HG03039 (cell line): ENCODE measurements around the gene HAPLN3.

Source experiments
- ATAC-seq: cut with Tn5 transposase; IDR thresholded peaks from one replicate; pipeline ENCODE4 v1.9.1; 2021; ENCODE audit warnings: mild to moderate bottlenecking, moderate library complexity; ENCODE audit not compliant: unreplicated experiment

The HAPLN3 gene

DNA sequence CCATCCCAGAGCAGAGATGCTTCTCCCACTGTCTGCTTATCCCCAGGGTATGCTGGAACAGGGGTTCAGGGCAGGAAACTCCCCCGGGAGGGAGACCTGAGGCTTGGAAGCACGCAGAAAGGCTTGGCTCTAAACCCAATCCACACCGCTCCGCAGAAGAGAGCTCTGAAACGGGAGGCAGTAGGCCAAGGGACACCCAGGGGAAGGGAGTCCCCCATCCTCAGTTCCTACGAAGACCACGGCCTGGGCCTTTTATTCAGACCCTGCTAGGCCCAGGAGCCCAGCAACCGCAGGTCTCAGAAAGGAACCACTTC lies 1.8 kb upstream of the HAPLN3 start:
- ATAC-seq = no peak

DNA sequence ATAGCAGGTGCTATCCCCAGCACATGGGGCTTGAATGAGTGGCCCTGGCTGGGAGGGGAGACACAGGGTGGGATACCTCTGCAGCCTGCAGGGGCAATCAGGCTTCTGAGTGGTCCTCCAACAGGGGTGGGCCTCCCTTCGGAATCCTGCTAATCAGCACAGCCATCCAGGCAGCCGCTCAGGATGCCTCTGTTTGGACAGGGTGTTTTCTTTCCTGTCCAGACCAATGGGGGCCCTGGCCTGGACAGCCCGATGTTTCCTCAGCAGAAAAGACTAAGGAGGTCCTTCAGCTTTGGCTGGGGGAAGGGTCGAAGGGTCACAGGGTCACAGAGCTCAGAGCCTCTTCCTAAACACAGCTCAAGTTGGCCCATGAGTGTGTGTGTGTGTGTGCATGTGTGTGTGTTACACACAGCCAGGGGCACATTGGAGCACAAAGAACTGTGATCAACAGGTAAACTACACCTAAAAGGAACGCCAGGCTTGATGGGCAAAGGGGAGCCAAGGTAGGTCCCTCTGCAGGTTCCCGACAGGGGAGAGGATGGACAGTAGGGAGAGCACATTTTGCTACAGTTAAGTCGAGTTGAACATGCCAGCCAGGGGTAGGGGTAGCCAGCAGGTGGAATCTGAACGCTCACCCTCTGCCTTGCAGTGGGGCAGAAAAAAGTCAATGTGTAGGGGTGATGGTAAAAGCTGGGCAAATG lies 1.1 kb upstream of the HAPLN3 start:
- no peak for ATAC-seq

DNA sequence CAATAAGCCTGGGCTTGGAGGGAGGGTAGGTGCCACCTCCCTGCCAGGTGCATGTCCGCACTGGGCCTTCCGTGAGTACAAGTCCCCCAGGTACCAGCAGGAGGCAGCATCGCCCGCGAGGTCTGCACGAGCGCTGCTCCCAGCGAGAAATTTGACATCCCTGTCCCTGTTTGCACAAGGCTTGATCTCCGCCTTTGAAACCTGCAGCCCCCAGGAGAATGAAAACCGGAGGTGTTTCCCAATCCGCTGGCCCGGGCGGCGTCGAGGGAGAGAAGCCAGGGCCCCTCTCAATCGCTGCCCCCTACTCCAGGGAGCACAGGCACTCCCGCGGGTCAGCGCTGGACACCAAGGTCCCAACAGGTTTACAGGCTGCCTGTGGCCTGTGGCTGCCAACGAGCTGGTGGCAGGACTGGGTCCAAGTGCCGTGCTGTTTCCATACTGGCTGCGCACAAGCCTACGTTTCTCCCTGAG lies 961 bp downstream of the HAPLN3 start:
- no peak for ATAC-seq

DNA sequence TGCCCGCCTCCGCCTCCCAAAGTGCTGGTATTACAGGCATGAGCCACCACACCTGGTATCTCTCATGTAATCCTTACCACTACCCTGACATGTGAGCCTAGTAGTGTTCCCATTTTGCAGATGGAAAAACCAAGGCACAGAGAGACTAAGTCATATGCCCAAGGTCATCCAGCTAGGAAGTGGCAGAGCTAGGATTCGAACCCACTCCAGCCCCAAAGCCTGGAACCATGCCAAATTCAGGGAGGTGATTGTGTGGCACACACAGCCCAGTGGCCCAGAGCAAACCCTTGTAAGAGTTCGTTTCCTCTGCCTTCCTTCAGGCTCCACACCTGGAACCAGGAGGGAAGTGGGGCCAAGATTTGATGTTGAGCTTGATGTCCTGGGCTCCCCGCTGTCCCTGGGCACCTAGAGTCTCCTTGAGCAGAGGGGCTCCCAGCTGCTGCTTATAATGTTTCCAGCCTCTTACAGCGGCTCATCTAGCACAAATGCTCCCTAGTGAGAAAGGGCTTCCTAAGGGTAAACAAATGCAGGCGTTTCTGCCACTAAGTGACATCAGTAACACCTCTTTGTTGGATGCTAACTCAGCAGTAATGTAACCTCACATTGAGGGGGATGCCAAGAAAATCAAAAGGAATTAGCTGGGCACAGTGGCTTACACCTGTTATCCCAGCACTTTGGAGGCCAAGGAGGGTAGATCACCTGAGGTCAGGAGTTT lies 3.6 kb downstream of the HAPLN3 start:
- no peak for ATAC-seq

DNA sequence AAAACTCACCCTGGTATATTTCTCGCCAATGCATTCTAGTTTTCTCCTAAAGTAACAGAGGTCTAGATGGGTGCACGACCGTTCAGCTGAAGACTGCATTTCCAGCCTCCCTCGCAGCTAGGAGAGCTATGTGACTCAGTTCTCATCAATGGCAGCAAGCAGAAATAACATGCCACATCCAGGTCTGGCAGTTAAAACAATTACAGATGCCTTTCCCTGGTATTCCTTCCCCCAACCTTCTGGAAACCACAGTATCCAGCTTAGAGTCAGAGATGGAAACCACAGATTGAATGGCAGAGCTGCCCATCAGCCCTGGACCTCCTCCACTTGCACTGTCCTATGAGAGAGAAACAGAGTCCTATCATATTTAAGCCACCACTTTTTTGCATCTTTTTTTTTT lies 4.8 kb downstream of the HAPLN3 start:
- ATAC-seq = no peak

DNA sequence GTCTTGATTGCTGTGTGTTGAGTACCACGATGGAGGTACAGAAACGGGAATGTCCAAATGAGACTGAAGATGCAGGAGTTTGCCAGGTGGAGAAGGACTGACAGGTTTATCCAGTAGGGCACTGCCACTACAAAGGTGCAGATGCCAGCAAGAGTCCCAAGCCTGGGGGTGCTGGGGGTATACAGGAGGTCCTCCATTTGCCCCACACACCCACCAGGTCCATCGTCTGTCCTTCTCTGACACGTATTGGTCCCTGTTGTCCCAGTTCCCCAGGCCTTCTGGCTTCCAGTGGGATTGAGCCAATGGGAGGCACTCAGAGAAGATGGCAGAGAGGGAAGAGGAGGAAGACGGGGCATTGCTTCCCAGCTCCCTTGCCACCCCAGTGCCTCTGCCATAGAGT lies 6.6 kb downstream of the HAPLN3 start:
- no peak for ATAC-seq

DNA sequence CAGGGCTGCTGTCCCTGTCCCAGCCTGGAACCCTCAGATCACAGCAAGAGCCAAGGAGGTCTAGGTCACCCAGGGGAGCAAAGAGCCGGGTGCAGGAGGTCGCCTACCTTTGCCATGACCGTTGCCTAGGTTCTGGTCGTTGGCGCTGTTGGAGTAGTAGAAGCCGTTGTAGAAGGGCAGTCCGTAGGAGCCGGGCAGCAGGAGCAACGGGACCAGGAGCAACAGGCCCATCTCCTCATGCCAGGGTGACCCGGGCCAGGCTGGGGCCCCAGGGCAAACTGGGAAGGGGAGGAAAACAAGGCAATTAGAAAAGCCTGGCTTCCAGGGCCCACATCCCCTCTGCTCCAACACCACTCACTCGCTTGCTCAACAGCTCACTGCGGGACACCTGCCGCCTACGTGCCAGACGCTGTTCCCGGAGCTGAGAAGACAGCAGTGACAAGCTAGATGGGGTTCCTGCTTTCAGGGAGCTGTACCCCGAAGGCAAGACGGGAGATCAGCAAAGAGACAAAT lies 8.2 kb downstream of the HAPLN3 start:
- ATAC-seq = no peak

DNA sequence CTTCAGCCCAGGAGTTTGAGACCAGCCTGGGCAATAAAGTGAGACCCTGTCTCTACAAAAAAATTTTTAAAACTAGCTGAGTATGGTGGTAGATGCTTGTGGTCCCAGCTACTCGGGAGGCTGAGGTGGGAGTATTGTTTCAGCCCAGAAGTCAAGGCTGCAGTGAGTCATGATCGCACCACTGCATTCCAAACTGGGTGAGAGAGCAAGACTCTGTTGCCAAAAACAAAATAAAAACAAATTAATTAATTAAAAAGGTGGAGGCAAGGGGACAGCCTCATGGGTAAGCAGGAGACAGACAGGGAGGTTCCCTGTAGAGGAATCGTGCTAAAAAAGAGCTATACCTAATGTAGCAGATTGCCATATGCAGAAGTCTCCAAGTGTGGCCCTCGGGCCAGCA lies 12.6 kb downstream of the HAPLN3 start:
- ATAC-seq = no peak

DNA sequence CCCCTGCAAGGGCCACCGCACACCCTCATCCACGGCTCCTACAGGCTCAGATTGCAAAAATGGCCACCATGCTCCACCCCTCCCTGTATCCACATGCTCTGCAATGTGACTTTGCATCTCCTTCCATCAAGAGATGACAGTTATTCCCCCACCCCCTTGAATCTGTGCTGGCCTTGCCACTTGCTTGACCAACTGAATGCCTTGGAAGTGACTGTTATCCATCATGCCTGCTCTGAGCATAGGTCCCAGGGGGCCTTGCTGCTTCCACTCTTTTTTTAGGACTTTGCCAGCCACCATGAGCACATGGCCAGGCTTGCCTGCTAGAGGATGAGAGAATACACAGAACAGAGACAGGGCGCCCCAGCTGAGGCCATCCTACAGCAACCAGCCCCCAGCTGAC lies 13.6 kb downstream of the HAPLN3 start:
- ATAC-seq = no peak

DNA sequence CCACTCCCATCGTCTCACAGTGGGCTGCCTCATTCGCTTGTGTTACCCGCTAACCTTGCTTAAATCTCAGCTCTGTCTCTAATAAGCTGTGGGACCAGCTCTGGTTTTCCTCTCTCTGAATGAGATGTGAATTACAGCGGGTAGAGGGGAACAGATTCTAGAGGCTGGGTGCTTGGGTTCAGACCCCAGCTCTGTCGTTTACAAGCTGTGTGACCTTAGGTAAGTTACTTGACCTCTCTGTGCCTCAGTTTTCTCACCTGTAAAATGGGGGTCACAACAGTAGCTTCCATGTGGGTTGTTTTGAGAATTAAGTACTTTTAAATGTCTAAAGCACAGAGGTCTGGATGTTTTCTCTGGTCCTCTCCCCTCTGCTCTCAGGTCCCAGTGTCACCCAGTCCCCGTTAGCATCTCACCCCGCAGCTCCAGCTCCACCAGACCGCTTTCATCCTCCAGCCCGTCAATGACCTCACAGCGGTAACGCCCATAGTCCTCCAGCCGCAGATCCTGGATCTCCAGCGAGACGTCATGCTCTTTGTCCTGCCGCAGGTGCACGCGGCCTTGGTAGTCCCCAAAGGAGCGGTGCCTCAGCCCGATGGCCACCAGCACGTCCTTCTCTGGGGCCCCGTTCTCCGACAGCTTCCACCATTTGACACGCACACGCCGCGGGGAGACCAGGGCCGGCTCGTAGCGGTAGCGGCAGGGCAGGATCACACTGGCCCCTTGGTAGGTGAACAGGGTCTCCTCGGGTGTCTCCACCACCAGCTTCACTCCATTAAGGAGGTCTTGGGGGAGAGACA lies 14.2 kb downstream of the HAPLN3 start:
- ATAC-seq = no peak

DNA sequence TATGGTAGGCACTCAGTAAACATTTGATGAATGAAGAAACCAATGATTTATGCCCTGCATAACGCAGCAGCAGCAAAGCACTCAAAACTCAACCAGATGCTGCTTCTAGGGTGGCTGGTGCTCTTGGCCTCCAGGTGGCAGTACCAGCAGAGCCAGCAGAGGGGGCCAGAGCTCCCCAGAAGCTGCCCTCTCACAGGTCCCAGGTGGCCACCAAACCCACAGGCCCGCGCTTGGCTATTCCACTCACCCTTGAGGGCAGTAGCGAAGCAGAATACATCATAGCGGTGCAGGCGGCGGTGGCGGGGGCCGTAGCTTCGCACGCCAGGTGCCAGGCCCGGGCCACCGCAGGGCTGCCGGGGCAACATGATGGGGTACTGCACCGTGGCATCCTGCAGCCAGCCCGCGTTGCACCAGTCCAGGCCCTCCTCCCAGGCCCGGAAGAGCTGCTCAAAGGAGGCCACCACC lies 16.6 kb downstream of the HAPLN3 start:
- no peak for ATAC-seq

DNA sequence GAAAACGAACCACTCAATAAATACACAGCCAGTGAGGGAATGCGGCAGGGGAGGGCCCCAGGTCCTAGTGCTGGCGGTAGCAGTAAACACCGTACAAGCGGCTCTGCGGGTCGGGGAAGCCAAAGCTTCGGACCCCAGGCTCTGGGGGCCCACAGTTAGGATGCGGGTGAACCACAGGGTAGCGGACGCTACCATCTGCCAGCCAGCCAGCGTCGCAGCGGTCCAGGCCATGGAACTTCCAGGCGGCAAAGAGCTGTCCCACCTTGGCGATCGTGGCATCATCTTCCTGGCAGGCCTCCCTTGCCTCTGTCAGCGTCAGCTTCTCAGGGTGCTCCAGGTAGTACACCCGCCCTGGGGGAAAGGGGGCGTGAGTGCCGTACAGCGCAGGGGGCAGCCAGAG lies 17.4 kb downstream of the HAPLN3 start:
- no peak for ATAC-seq

DNA sequence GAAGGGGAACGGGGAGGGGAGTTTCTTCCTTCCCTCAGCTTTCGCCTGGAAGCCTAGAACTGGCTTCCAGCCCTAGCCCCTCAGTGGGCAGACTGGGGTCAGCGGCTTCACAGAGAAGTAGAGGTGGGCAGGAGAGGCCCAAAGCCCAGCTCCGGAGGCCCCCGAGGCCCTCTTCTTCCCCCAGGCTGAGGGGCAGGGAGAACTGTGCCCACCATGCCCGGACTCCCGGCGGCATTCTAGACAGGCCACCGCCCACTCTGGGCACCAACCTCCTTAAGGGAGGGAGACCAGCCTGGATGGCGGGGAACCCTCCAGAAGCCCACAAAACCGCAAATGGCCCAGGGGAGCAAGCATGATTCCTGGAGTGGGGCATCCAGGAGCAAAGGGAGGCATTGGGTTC lies 17.9 kb downstream of the HAPLN3 start:
- no peak for ATAC-seq

DNA sequence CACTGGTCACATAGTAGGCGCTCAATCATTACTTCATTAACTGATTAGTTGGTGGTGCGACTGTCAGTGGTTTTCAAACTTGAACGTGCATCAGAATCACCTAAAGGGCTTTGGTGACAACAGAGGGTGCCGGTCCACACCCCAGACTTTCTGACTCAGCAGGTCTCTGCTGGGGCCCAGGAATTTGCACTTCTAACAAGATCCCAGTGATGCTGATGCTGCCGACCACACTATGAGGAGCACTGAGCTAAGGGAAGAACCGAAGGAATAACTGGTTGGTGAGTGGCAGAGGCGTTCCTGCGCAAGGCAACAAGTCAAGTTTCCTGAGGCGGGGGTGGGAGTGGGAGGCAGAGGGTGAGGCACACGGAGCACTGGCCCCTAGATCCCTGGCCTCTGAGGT lies 18.8 kb downstream of the HAPLN3 start:
- ATAC-seq = no peak

DNA sequence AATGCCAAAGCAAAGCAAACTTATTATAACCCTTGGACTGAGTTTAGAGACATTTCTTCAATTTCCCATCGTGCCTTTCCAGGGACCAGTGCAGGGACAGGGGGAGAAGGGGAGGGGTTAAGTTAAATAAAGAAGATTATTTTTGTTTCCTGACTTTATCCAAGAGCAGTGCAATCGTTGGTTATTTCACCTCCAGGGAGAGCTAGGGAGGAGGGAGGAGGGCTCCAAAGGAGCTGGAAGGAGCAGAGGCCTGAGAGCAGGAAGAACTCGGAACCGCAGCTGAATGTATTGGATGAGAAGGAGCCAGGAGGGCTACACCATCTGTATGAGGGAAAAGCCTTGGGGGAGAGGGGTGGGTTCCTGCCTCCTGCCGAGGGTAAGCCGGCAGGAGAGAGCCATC lies 20.7 kb downstream of the HAPLN3 start:
- ATAC-seq = no peak

DNA sequence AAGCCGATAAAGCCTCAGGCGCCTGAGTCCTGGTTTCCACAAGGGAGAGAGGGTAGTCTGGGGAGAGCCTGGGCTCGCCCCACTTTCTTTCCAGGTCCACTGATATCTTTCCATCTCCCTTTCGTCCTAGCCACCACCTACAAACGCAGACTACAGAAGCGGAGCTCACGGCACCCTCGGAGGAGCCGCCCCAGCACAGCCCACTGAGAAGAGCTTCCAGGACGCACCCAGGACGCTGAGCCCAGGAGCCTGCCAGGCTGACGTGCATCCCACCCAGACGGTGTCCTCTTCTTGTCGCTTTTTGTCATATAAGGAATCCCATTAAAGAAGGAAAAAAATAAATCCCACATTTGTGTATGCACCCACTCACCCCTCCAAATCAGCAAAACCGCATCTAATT lies 21.1 kb downstream of the HAPLN3 start:
- ATAC-seq = no peak

DNA sequence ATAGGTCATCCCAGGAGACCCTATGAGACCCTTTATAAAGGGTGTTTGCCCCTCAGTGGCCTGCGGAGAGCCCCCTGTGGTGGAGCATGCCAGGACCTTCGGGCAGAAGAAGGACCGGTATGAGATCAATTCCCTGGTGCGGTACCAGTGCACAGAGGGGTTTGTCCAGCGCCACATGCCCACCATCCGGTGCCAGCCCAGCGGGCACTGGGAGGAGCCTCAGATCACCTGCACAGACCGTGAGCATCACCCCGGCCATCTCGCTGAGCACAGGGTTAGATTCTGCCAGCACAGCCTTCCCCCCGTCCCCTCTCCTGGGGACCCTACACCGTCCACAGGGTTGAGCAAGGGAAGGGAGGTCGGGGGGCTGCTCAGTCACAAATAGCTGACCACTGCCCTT lies 21.6 kb downstream of the HAPLN3 start:
- no peak for ATAC-seq

DNA sequence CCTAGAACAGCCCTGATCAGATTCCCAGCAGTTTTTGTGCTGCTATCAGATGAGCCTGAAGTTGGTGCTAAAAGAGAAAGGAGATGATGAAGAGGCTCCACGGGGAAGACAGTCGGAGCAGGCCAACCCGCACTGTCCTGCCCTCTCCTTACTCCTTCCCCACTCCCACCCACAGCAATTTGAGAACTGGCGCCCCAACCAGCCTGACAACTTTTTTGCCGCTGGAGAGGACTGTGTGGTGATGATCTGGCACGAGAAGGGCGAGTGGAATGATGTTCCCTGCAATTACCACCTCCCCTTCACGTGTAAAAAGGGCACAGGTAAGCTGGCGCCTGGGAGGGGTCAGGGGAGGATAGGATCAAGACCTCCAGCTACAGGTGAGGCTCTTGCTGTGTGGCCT lies 22.6 kb downstream of the HAPLN3 start:
- no peak for ATAC-seq

DNA sequence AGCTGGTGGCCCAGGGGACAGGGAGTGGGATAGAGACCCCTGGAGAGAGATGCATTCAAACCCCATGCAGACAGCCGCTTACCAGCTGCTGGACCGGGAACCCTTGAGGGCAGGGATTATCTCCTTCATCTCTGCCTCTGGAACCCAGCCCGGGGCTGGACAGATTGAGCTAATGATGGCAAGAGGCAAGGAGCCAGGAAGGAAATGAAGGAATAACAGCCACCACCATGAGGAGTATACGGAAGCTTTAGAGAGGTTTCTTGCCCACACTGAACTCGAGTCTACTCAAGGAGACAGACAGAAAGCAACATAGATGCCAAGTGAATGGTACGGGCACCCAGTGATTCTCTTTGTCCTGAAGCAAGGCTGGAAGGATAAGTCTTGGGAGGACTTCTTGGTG lies 23.2 kb downstream of the HAPLN3 start:
- ATAC-seq = no peak

DNA sequence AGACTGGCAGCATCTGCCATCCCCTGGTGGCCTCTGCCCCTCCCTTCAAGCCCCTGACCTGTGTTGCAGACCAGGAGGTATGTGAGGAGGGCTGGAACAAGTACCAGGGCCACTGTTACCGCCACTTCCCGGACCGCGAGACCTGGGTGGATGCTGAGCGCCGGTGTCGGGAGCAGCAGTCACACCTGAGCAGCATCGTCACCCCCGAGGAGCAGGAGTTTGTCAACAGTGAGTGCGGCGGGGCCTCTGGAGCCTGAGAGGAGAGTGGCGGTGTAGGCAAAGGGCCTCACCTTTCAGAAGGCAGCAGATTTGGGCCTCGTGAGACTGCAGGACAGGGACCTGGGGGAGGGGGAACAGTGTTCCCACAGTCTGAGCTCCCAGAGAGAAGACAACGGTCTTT lies 24.0 kb downstream of the HAPLN3 start:
- ATAC-seq = no peak

DNA sequence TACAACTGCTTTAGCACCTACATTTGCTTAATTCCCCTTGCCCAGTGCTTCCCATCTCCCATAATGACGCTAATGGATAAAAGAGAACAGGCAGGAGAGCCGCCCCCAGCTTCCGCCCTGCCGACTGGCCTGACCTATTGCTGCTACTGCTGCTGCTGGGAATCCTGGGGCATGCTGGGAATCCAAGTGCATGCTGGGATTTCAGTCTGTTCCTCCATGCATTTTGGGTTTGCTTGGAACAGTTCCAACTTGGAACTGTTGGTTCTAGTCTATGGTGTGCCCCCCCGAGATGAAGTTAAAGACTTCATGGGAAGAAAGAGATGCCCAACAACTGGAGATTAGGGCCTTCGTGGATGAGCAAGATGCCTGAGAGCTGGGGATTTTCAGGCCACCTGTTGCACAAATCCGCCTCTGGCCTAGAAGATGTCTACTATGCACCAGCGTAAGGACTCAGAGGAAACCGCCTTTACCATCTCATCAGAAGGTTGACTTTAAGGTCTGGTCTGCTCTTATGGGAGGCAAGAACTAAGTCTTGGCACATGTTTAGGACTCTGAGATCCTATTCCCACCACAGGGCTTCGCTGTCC lies 29.0 kb downstream of the HAPLN3 start:
- ATAC-seq = no peak
